Kidney (tissue), 14 donors: ENCODE results near the gene PPP2R2B. TPM values are rescaled to one million over a fixed set of nuclear protein-coding genes. Genes with fewer than 3 reads are reported as not detected.

Source experiments
- DNase-seq, 5 donors: peaks; one replicate each; pipeline ENCODE4 v3.0.0-alpha.2; 2013 to 2020
- FAIRE-seq: peaks from 2 replicates; lab custom pipeline; 2012; peaks lifted over from hg19 to GRCh38; lab: Jason Lieb, UNC
- H3K27ac ChIP-seq, 2 donors: one replicate each; pipeline ENCODE4 v1.7.0; 2013; ENCODE audit warnings: low read depth in 2 of 2, low read length in 2 of 2, inconsistent platforms in 1 of 2
- H3K27me3 ChIP-seq: one replicate; pipeline ENCODE4 v1.7.1; 2013; ENCODE audit warnings: low read length, inconsistent platforms; ENCODE audit not compliant: control insufficient read depth, insufficient read depth
- H3K36me3 ChIP-seq, 3 donors: one replicate each; pipeline versions ENCODE4 v1.7.0 to v1.7.1; 2013; ENCODE audit warnings: low read length in 3 of 3, control low read depth in 1 of 3, inconsistent platforms in 1 of 3; ENCODE audit not compliant: insufficient read depth in 3 of 3, control insufficient read depth in 2 of 3
- H3K4me1 ChIP-seq, 3 donors: one replicate each; pipeline versions ENCODE4 v1.7.0 to v1.7.1; 2013; ENCODE audit warnings: low read length in 3 of 3, inconsistent platforms in 1 of 3, low read depth in 1 of 3; ENCODE audit not compliant: control insufficient read depth in 2 of 3, insufficient read depth in 2 of 3
- H3K4me3 ChIP-seq, 3 donors: one replicate each; pipeline versions ENCODE4 v1.7.0 to v1.8.1; 2013; ENCODE audit warnings: low read length in 3 of 3, control low read depth in 1 of 3, inconsistent platforms in 1 of 3
- H3K9ac ChIP-seq, 3 donors: one replicate each; pipeline versions ENCODE4 v1.7.0 to v1.7.1; 2013; ENCODE audit warnings: low read length in 3 of 3, control low read depth in 1 of 3, inconsistent platforms in 1 of 3
- H3K9me3 ChIP-seq, 3 donors: one replicate each; pipeline versions ENCODE4 v1.7.0 to v1.7.1; 2013; ENCODE audit warnings: low read length in 3 of 3, control low read depth in 1 of 3, inconsistent platforms in 1 of 3; ENCODE audit not compliant: control insufficient read depth in 2 of 3, insufficient read depth in 1 of 3
- intact Hi-C: fragments of 100-400 bp; cut with DNase I; formaldehyde crosslinking; loops from one replicate; pipeline ENCODE4 v1.11.1; 2022
- polyA plus RNA-seq: library from polyadenylated mRNA; stranded (reverse); fragments of 350-450 nt; fragmentation: Illumina TruSeq; extraction: RNeasy Lipid Tissue Mini Kit (QIAGEN cat#74804); gene quantifications from one replicate; pipeline ENCODE4 v1.2.3, GENCODE V29; 2014; ENCODE audit warnings: low read depth, low replicate concordance; ENCODE audit not compliant: insufficient read depth
- total RNA-seq: library from RNA; stranded (reverse); fragmentation: NEBNext Ultra II Directional; extraction: Animal tissue kit (Norgen Biotek cat#: 25700); gene quantifications from one replicate; pipeline ENCODE4 v1.2.1, GENCODE V29; 2021
- TF ChIP-seq, protein P1 (sequence below): IDR thresholded peaks from 3 replicates; pipeline ENCODE4 v1.5.1; 2012; ENCODE audit warnings: mild to moderate bottlenecking, moderate library complexity, borderline replicate concordance; ENCODE audit not compliant: insufficient read depth; ENCODE audit errors: extremely low read depth
- donor health status: control.
- donor health status: control.
- donor health status: control.
- donor health status: control.
- donor health status: control.
- donor health status: DM: yes; HTN: yes; CAD: no.
- donor health status: Normal renal cell carcinoma (clear cell type).

Gene PPP2R2B
- total and polyA plus RNA-seq, 2 donors from 2014 or later = 4.0 to 8.2 TPM

DNA sequence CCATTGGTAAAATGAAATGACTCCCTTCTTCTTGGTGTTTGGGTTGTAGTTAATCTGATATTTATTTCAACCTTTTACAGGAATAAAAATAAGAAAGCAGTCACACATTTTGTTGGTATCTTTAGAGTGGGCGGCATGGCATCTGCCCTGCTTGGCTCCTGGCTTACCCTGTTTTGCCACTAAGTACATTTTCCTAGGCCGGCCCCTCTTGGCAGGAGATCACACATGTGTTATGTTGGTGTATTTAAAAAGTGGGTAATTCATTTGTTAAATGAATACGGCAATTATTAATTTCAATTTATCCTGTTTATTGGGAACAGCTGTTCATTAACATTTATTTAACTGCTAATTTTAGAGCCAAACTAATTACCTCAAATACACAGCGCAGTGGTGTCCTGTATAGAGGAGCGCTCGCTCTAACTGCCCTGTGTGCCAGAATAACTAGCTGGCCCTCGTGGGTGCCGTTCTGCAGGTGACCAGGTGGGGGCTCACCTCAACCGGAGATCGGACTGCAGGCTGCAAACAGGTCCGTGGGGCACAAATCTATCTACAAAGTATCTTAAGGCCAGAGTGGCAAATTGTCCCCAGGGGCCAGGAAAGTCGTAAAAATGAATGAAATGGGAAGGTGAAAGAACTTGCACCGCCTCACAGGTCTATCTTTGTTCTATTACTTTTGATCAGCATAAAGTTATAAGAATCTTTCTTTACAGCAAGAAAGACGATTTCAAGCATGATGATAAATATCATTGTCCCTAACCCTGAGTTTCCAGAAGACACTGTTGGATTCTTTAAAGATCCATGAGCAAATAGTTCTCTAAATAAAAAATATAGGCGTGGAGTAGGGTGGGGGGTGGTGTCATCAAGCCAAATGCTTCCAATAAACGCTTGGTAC, 336.4 kb downstream of the PPP2R2B start:
- FAIRE-seq (no peak), DNase-seq (peak in 4 of 5 donors; percentile 73 to 80 (median 77))
- H3K9me3 ChIP-seq = no peaks in the 10 kb centered on the region
- intact Hi-C loops = loop anchor here (10.0 kb wide), 1 partner anchor 423 kb away; no protein-coding TSS in a partner anchor
- TF ChIP-seq, protein P1, sequence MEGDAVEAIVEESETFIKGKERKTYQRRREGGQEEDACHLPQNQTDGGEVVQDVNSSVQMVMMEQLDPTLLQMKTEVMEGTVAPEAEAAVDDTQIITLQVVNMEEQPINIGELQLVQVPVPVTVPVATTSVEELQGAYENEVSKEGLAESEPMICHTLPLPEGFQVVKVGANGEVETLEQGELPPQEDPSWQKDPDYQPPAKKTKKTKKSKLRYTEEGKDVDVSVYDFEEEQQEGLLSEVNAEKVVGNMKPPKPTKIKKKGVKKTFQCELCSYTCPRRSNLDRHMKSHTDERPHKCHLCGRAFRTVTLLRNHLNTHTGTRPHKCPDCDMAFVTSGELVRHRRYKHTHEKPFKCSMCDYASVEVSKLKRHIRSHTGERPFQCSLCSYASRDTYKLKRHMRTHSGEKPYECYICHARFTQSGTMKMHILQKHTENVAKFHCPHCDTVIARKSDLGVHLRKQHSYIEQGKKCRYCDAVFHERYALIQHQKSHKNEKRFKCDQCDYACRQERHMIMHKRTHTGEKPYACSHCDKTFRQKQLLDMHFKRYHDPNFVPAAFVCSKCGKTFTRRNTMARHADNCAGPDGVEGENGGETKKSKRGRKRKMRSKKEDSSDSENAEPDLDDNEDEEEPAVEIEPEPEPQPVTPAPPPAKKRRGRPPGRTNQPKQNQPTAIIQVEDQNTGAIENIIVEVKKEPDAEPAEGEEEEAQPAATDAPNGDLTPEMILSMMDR = peak; percentile 77
- H3K27ac ChIP-seq = no peak overlapping the region
- H3K36me3 ChIP-seq = no peaks in the 10 kb centered on the region
- no peaks in the 10 kb centered on the region for H3K27me3 ChIP-seq
- H3K4me1 ChIP-seq = no peaks in the 10 kb centered on the region
- H3K4me3 ChIP-seq = no peak overlapping the region
- H3K9ac ChIP-seq = no peak overlapping the region

DNA sequence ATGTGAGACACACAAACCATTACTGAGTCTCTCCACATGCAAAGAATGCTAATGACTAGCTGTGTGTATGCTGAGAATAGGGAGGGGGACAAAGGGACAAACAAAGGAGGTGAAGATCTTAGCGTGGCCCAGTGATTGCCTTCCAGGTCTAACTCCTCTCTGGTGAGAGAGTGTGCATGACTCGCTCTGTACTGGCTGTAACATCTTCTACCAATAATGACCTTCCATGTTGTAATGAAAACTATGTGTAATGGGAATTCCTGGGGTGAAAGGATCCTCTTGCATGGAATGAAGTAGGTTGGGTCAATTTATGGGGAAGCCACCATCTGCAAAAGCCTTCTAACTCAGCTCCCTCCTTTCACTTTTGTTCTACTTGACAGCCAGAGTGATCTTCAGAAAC, 338.1 kb downstream of the PPP2R2B start:
- Histone ChIP-seq H3K4me1 (no peaks in the 10 kb centered on the region), H3K9me3 (no peaks in the 10 kb centered on the region), H3K36me3 (no peaks in the 10 kb centered on the region), H3K27ac (no peak overlapping the region), H3K9ac (no peak overlapping the region), H3K4me3 (no peak overlapping the region), H3K27me3 (no peaks in the 10 kb centered on the region)
- no peak for FAIRE-seq
- DNase-seq = no peak
- TF ChIP-seq, protein P1 = no peak
- intact Hi-C loops = loop anchor here (10.0 kb wide), 1 partner anchor 424 kb away; no protein-coding TSS in a partner anchor

DNA sequence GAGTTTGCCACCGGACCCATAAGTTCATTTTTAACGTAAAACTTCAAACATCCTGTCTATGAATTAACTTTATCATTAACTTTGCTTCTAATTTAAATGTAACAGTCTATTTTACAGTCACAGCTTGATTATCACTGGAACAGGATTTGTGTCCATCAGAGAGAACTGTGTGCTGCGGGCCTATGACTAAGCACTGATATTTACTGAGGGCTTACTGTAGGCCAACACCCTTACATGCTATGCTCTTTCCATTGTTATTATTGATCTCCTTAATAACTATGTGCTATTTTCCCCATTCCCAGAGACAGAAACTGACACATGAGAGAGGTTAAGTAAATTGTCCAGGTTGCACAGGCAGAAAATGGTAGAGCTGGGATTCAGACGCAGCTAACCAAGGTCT, 338.6 kb downstream of the PPP2R2B start:
- FAIRE-seq = no peak
- no peaks in the 10 kb centered on the region for H3K9me3 ChIP-seq
- H3K4me1 ChIP-seq = no peaks in the 10 kb centered on the region
- no peaks in the 10 kb centered on the region for H3K36me3 ChIP-seq
- no peak overlapping the region for H3K27ac ChIP-seq
- no peaks in the 10 kb centered on the region for H3K27me3 ChIP-seq
- no peak for DNase-seq
- intact Hi-C loops = loop anchor here (10.0 kb wide), 2 partner anchors 425 to 655 kb away; no protein-coding TSS in a partner anchor
- TF ChIP-seq, protein P1 = no peak
- H3K9ac ChIP-seq = no peak overlapping the region
- H3K4me3 ChIP-seq = no peak overlapping the region
